ENCODE results near the gene XPO1. TPM values are rescaled to one million over a fixed set of nuclear protein-coding genes. Genes with fewer than 3 reads are reported as not detected.

Gene XPO1
- total and polyA plus RNA-seq, 2 of the 4 experiments (the other 2 are of a cell fraction) = 78.5 to 104 TPM

- TF ChIP-seq RFX5 (IDR thresholded peaks at IDR 0.05; ENCODE audit: low read depth, low read length) = no peak
- TF ChIP-seq MAZ (IDR thresholded peaks at IDR 0.05; ENCODE audit: borderline replicate concordance, low read depth, low read length) = no peak
These were observed 27.2 kb downstream of the XPO1 start (continued) for GRCh38 chr2:61510674-61511671.

GRCh38 chr2:61504949-61505348 lies 33.2 kb downstream of the XPO1 start:
- H2AFZ ChIP-seq (replicated peaks; ENCODE audit: low read length, poor library complexity) = no peak overlapping the region
- in situ Hi-C loops (cut with MboI; ENCODE audit: low sequenced_read_pairs) = no loop called here
- no peak overlapping the region for H3K4ac ChIP-seq (ENCODE audit: low read depth, low read length)
- BruUV-seq (replicated peaks) = no TSS peak
- no peaks in the 10 kb centered on the region for H3K4me1 ChIP-seq (ENCODE audit: control insufficient read depth, insufficient read depth, low read length)
- ATAC-seq (ENCODE audit: low read depth) (no peak), DNase-seq (no peak)
- H3K79me1 ChIP-seq (ENCODE audit: low read depth in 1 of 2, low read length in 2 of 2) = peaks cover 20 to 65% of the 10 kb centered on the region in 2 experiments
- no peak overlapping the region for H3K18ac ChIP-seq (ENCODE audit: low read depth, low read length)
- intact Hi-C loops (cut with micrococcal nuclease) = no loop called here
- H2AK9ac ChIP-seq (replicated peaks; ENCODE audit: low read depth, low read length, poor library complexity) = no peak overlapping the region
- no peak overlapping the region for H3K23ac ChIP-seq (ENCODE audit: low read depth, low read length)
- no peak overlapping the region for H3K4me3 ChIP-seq (ENCODE audit: insufficient read depth, low read depth, low read length)
- H2BK120ac ChIP-seq (ENCODE audit: low read depth, low read length) = no peak overlapping the region
- H3K27ac ChIP-seq (ENCODE audit: insufficient read depth, low read length) = no peak overlapping the region
- TF ChIP-seq POLR2A (IDR thresholded peaks at IDR 0.05; ENCODE audit: low read depth, low read length) (no peak), MAZ (IDR thresholded peaks at IDR 0.05; ENCODE audit: borderline replicate concordance, low read depth, low read length) (no peak), NFE2L2 (IDR thresholded peaks at IDR 0.05; ENCODE audit: low read depth, low read length) (no peak), RCOR1 (IDR thresholded peaks at IDR 0.05; ENCODE audit: insufficient replicate concordance, low read length) (no peak), ELK1 (IDR thresholded peaks at IDR 0.05; ENCODE audit: borderline replicate concordance, low read depth, low read length) (no peak)
- H4K20me1 ChIP-seq (ENCODE audit: insufficient read depth, low read length) = peaks cover 51% of the 10 kb centered on the region
- CTCF ChIA-PET = no interaction called here
- H3K9ac ChIP-seq (ENCODE audit: low read depth, low read length) = no peak overlapping the region
- POLR2A ChIA-PET (ENCODE audit: unreplicated experiment) = no interaction called here
- H2AK5ac ChIP-seq (ENCODE audit: low read depth, low read length) = no peak overlapping the region
- H3K27me3 ChIP-seq (ENCODE audit: control insufficient read depth, insufficient read depth, low read length) = no peaks in the 10 kb centered on the region
- no peak overlapping the region for H3K4me2 ChIP-seq (ENCODE audit: low read depth, low read length)
- dilution Hi-C loops (cut with HindIII; ENCODE audit: low sequenced_read_pairs, unreplicated experiment) = no loop called here
- H2BK15ac ChIP-seq (ENCODE audit: low read depth, low read length) = no peak overlapping the region
- H4K8ac ChIP-seq (ENCODE audit: low read depth in 2 of 2, low read length in 2 of 2) = peak overlapping the region in 1 of 2 experiments; percentile 42; a peak in 1 of 4 replicates
- peaks cover 3% of the 10 kb centered on the region; the same call in 1 of the 2 replicates for H3K9me1 ChIP-seq (ENCODE audit: insufficient read depth, low read length)
- no peak overlapping the region for H4K5ac ChIP-seq (ENCODE audit: low read depth, low read length)
- WGBS, 2 experiments (ENCODE audit: extremely low coverage in 2 of 2, insufficient read length in 1 of 2) = 94% methylated on average over 2 of the region's 2 CpGs; no CpG with 5 or more reads in 1 of the 2 experiments
- no peak overlapping the region for H2BK5ac ChIP-seq (ENCODE audit: low read depth, low read length, poor library complexity, severe bottlenecking)
- no peak overlapping the region for H3K14ac ChIP-seq (replicated peaks; ENCODE audit: low read depth, low read length)
- H3K36me3 ChIP-seq (ENCODE audit: control insufficient read depth, insufficient read depth, low read length) = peaks cover 28% of the 10 kb centered on the region
- H3K9me3 ChIP-seq (ENCODE audit: control insufficient read depth, insufficient read depth, low read length) = no peaks in the 10 kb centered on the region
- no peak overlapping the region for H3K56ac ChIP-seq (ENCODE audit: extremely low read depth, insufficient read depth, low read length)
- H2BK20ac ChIP-seq (ENCODE audit: low read depth, low read length) = no peak overlapping the region
- no peak overlapping the region for H4K91ac ChIP-seq (ENCODE audit: insufficient read depth, low read depth, low read length)
